HEK293 (cell line): ENCODE data around the gene SET.

Experiments
- ATF2 ChIP-seq: fragments of 450-650 bp; formaldehyde crosslinking; IDR thresholded peaks from 2 replicates; pipeline ENCODE4 v1.5.1; 2016; ENCODE audit warnings: missing biosample characterization, missing genetic modification characterization, low read depth
- CTCF ChIP-seq: fragments of 450-650 bp; formaldehyde crosslinking; IDR thresholded peaks from 2 replicates; pipeline ENCODE4 v1.5.1; 2016; ENCODE audit warnings: missing biosample characterization, missing genetic modification characterization
- KLF16 ChIP-seq: fragments of 450-650 bp; formaldehyde crosslinking; IDR thresholded peaks from 2 replicates; pipeline ENCODE4 v1.5.1; 2017; ENCODE audit warnings: missing biosample characterization, missing genetic modification characterization
- PATZ1 ChIP-seq: fragments of 450-650 bp; formaldehyde crosslinking; IDR thresholded peaks from 2 replicates; pipeline ENCODE4 v1.5.1; 2016; ENCODE audit warnings: missing biosample characterization, missing genetic modification characterization
- REST ChIP-seq: fragments of 450-650 bp; formaldehyde crosslinking; IDR thresholded peaks from 2 replicates; pipeline ENCODE4 v1.5.1; 2016; ENCODE audit warnings: missing biosample characterization, missing genetic modification characterization
- ZBTB26 ChIP-seq: fragments of 450-650 bp; formaldehyde crosslinking; optimal IDR thresholded peaks from 2 replicates; pipeline ENCODE3; 2016; ENCODE audit warnings: missing biosample characterization, mild to moderate bottlenecking, missing genetic modification characterization
- ZBTB8A ChIP-seq: fragments of 450-650 bp; formaldehyde crosslinking; IDR thresholded peaks from 2 replicates; pipeline ENCODE4 v1.5.1; 2016; ENCODE audit warnings: missing biosample characterization, missing genetic modification characterization
- ZEB2 ChIP-seq: fragments of 450-650 bp; formaldehyde crosslinking; IDR thresholded peaks from 2 replicates; pipeline ENCODE4 v1.5.1; 2016; ENCODE audit warnings: missing biosample characterization, missing genetic modification characterization
- ZNF10 ChIP-seq: fragments of 450-650 bp; formaldehyde crosslinking; IDR thresholded peaks from 2 replicates; pipeline ENCODE4 v1.5.1; 2017; ENCODE audit warnings: missing biosample characterization, missing genetic modification characterization
- ZNF48 ChIP-seq: fragments of 450-650 bp; formaldehyde crosslinking; IDR thresholded peaks from 2 replicates; pipeline ENCODE4 v1.5.1; 2016; ENCODE audit warnings: missing biosample characterization, missing genetic modification characterization
- ZSCAN18 ChIP-seq: fragments of 450-650 bp; formaldehyde crosslinking; IDR thresholded peaks from 2 replicates; pipeline ENCODE4 v1.5.1; 2016; ENCODE audit warnings: missing biosample characterization, missing genetic modification characterization

GRCh38 chr9:128704356-128704670, 15.3 kb downstream of the SET start:
- TF ChIP-seq REST (tag by site-specific recombination) = no peak
- TF ChIP-seq ZBTB26 = no peak
- TF ChIP-seq ZBTB8A (tag by site-specific recombination) = no peak
- TF ChIP-seq ZEB2 (tag by site-specific recombination) = no peak
- TF ChIP-seq ZSCAN18 (tag by site-specific recombination) = no peak
- TF ChIP-seq KLF16 (tag by site-specific recombination) = no peak
- no peak for TF ChIP-seq ZNF48
- no peak for TF ChIP-seq PATZ1 (tag by site-specific recombination)
- TF ChIP-seq ATF2 (tag by site-specific recombination) = no peak
- no peak for TF ChIP-seq CTCF (tag by site-specific recombination)
- no peak for TF ChIP-seq ZNF10 (tag by site-specific recombination)
